HepG2 (cell line): ENCODE results near the gene PLLP. TPM values are rescaled to one million over a fixed set of nuclear protein-coding genes. Genes with fewer than 3 reads are reported as not detected.

Experiments
- DNMT1 ChIP-seq: sonication (generic); formaldehyde crosslinking; IDR thresholded peaks from 2 replicates; pipeline ENCODE4 v1.5.1; 2020; ENCODE audit warnings: mild to moderate bottlenecking, missing genetic modification reagents
- ETV5 ChIP-seq: IDR thresholded peaks from 2 replicates; pipeline ENCODE4 v1.6.1; 2018; ENCODE audit warnings: missing biosample characterization, missing genetic modification reagents, inconsistent platforms, borderline replicate concordance
- GMEB1 ChIP-seq: sonication (generic); formaldehyde crosslinking; IDR thresholded peaks from 2 replicates; pipeline ENCODE4 v1.5.1; 2020; ENCODE audit warnings: missing genetic modification reagents, mild to moderate bottlenecking, borderline replicate concordance
- HOXD1 ChIP-seq: sonication (generic); formaldehyde crosslinking; IDR thresholded peaks from 2 replicates; pipeline ENCODE4 v1.5.0; 2020; ENCODE audit warnings: missing genetic modification reagents
- IKZF5 ChIP-seq: IDR thresholded peaks from 2 replicates; pipeline ENCODE4 v1.6.1; 2018; ENCODE audit warnings: missing genetic modification reagents, mild to moderate bottlenecking, missing compliant biosample characterization
- KAT7 ChIP-seq: IDR thresholded peaks from 2 replicates; pipeline ENCODE4 v1.6.1; 2018; ENCODE audit warnings: borderline replicate concordance, missing compliant biosample characterization
- NFKB2 ChIP-seq: sonication (generic); formaldehyde crosslinking; IDR thresholded peaks from 2 replicates; pipeline ENCODE4 v1.4.0; 2020; ENCODE audit warnings: missing genetic modification reagents, borderline replicate concordance
- NR3C1 ChIP-seq: sonication (generic); formaldehyde crosslinking; IDR thresholded peaks from 2 replicates; pipeline ENCODE4 v1.4.0; 2020; ENCODE audit warnings: missing genetic modification reagents
- SIX4 ChIP-seq: sonication (generic); formaldehyde crosslinking; IDR thresholded peaks from 2 replicates; pipeline ENCODE4 v1.4.0; 2020; ENCODE audit warnings: missing genetic modification reagents
- SNAI1 ChIP-seq: sonication (generic); formaldehyde crosslinking; IDR thresholded peaks from 2 replicates; pipeline ENCODE4 v1.5.0; 2020; ENCODE audit warnings: mild to moderate bottlenecking, missing genetic modification reagents, borderline replicate concordance
- ZNF10 ChIP-seq: sonication (generic); formaldehyde crosslinking; IDR thresholded peaks from 2 replicates; pipeline ENCODE4 v1.4.0; 2020; ENCODE audit warnings: mild to moderate bottlenecking, low read depth, missing genetic modification reagents, borderline replicate concordance
- ZNF121 ChIP-seq: sonication (generic); formaldehyde crosslinking; IDR thresholded peaks from 2 replicates; pipeline ENCODE4 v1.5.0; 2020; ENCODE audit warnings: mild to moderate bottlenecking, missing genetic modification reagents
- ZNF343 ChIP-seq: sonication (generic); formaldehyde crosslinking; IDR thresholded peaks from 2 replicates; pipeline ENCODE4 v1.4.0; 2020; ENCODE audit warnings: mild to moderate bottlenecking, missing genetic modification reagents
- ZNF605 ChIP-seq: sonication (generic); formaldehyde crosslinking; IDR thresholded peaks from 2 replicates; pipeline ENCODE4 v1.8.0; 2022; ENCODE audit warnings: mild to moderate bottlenecking, missing genetic modification reagents
- ZNF644 ChIP-seq: IDR thresholded peaks from 2 replicates; pipeline ENCODE4 v1.6.1; 2016; ENCODE audit warnings: low read depth
- polyA plus RNA-seq, 8 experiments: library from polyadenylated mRNA; depleted of rRNA in 3 of 8; stranded (reverse) in 7 of 8; unstranded in 1 of 8; fragments of >200 nt; fragmentation: Illumina TruSeq in 4 of 8; extraction: Trizol in 4 of 8; gene quantifications; 2 replicates each; pipeline versions ENCODE4 v1.2.1 to v1.2.3, GENCODE V29; 2011 to 2016; ENCODE audit warnings: low read depth in 4 of 8, missing spikeins in 1 of 8, mixed read lengths in 1 of 8; ENCODE audit not compliant: insufficient read depth in 1 of 8
- total RNA-seq, 5 experiments: library from RNA; depleted of rRNA; stranded (reverse); fragments of >200 nt; fragmentation: Illumina TruSeq; extraction: Trizol; gene quantifications; 2 replicates each; pipeline ENCODE4 v1.2.3, GENCODE V29; 2016; ENCODE audit warnings: low read depth in 1 of 5
- TF ChIP-seq, protein P1 (sequence below): sonication (generic); formaldehyde crosslinking; IDR thresholded peaks from 2 replicates; pipeline ENCODE4 v1.4.0; 2020; ENCODE audit warnings: missing genetic modification reagents, borderline replicate concordance
- TF ChIP-seq, protein P2 (sequence below): sonication (generic); formaldehyde crosslinking; IDR thresholded peaks from 2 replicates; pipeline ENCODE4 v1.4.0; 2020; ENCODE audit warnings: mild to moderate bottlenecking, missing genetic modification reagents
- TF ChIP-seq, protein P3 (sequence below): IDR thresholded peaks from 2 replicates; pipeline ENCODE4 v1.6.1; 2018; ENCODE audit warnings: missing genetic modification reagents
- TF ChIP-seq, protein P4 (sequence below): sonication (generic); formaldehyde crosslinking; IDR thresholded peaks from 2 replicates; pipeline ENCODE4 v1.4.0; 2020; ENCODE audit warnings: missing genetic modification reagents; ENCODE audit errors: not compliant biosample characterization

PLLP gene
- total and polyA plus RNA-seq, 2 of the 13 experiments (the other 11 are each of a cell fraction or from before 2014, with no cell fraction given) = 60.6 to 127 TPM

- peak; percentile 58; the same call in 1 of the 2 replicates for TF ChIP-seq ZNF605 (CRISPR knock-in tag)
- TF ChIP-seq ETV5 (CRISPR knock-in tag) = peak; percentile 74
- TF ChIP-seq NFKB2 (CRISPR knock-in tag) = peak; percentile 77; the same call in 1 of the 2 replicates
- TF ChIP-seq KAT7 (CRISPR knock-in tag) = no peak; the same call in 1 of the 2 replicates
- TF ChIP-seq SIX4 (CRISPR knock-in tag) = peak; percentile 80; the same call in 1 of the 2 replicates
- peak; percentile 91; the same call in 1 of the 2 replicates for TF ChIP-seq ZNF343 (CRISPR knock-in tag)
- TF ChIP-seq SNAI1 (CRISPR knock-in tag) = no peak
- TF ChIP-seq IKZF5 (CRISPR knock-in tag) = peak; percentile 94
- TF ChIP-seq, protein P1, sequence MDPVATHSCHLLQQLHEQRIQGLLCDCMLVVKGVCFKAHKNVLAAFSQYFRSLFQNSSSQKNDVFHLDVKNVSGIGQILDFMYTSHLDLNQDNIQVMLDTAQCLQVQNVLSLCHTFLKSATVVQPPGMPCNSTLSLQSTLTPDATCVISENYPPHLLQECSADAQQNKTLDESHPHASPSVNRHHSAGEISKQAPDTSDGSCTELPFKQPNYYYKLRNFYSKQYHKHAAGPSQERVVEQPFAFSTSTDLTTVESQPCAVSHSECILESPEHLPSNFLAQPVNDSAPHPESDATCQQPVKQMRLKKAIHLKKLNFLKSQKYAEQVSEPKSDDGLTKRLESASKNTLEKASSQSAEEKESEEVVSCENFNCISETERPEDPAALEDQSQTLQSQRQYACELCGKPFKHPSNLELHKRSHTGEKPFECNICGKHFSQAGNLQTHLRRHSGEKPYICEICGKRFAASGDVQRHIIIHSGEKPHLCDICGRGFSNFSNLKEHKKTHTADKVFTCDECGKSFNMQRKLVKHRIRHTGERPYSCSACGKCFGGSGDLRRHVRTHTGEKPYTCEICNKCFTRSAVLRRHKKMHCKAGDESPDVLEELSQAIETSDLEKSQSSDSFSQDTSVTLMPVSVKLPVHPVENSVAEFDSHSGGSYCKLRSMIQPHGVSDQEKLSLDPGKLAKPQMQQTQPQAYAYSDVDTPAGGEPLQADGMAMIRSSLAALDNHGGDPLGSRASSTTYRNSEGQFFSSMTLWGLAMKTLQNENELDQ (CRISPR knock-in tag) = peak; percentile 75; the same call in 1 of the 2 replicates
- TF ChIP-seq ZNF644 (CRISPR knock-in tag) = 0 out of 2 replicates have a peak, but pooled peaks have one; percentile 54
- TF ChIP-seq ZNF121 (CRISPR knock-in tag) = peak; percentile 63; the same call in 1 of the 2 replicates
- TF ChIP-seq, protein P2, sequence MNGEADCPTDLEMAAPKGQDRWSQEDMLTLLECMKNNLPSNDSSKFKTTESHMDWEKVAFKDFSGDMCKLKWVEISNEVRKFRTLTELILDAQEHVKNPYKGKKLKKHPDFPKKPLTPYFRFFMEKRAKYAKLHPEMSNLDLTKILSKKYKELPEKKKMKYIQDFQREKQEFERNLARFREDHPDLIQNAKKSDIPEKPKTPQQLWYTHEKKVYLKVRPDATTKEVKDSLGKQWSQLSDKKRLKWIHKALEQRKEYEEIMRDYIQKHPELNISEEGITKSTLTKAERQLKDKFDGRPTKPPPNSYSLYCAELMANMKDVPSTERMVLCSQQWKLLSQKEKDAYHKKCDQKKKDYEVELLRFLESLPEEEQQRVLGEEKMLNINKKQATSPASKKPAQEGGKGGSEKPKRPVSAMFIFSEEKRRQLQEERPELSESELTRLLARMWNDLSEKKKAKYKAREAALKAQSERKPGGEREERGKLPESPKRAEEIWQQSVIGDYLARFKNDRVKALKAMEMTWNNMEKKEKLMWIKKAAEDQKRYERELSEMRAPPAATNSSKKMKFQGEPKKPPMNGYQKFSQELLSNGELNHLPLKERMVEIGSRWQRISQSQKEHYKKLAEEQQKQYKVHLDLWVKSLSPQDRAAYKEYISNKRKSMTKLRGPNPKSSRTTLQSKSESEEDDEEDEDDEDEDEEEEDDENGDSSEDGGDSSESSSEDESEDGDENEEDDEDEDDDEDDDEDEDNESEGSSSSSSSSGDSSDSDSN = peak; percentile 30
- TF ChIP-seq NR3C1 (CRISPR knock-in tag) = no peak
- peak; percentile 76; the same call in 1 of the 2 replicates for TF ChIP-seq HOXD1 (CRISPR knock-in tag)
- peak; percentile 71; the same call in 1 of the 2 replicates for TF ChIP-seq GMEB1 (CRISPR knock-in tag)
- no peak for TF ChIP-seq ZNF10 (CRISPR knock-in tag)
- TF ChIP-seq, protein P3, sequence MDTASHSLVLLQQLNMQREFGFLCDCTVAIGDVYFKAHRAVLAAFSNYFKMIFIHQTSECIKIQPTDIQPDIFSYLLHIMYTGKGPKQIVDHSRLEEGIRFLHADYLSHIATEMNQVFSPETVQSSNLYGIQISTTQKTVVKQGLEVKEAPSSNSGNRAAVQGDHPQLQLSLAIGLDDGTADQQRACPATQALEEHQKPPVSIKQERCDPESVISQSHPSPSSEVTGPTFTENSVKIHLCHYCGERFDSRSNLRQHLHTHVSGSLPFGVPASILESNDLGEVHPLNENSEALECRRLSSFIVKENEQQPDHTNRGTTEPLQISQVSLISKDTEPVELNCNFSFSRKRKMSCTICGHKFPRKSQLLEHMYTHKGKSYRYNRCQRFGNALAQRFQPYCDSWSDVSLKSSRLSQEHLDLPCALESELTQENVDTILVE (CRISPR knock-in tag) = peak; percentile 78; the same call in 1 of the 2 replicates
- TF ChIP-seq, protein P4, sequence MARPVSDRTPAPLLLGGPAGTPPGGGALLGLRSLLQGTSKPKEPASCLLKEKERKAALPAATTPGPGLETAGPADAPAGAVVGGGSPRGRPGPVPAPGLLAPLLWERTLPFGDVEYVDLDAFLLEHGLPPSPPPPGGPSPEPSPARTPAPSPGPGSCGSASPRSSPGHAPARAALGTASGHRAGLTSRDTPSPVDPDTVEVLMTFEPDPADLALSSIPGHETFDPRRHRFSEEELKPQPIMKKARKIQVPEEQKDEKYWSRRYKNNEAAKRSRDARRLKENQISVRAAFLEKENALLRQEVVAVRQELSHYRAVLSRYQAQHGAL (CRISPR knock-in tag) = no peak
- TF ChIP-seq DNMT1 (CRISPR knock-in tag) = no peak
Observed at GRCh38 chr16:57300387-57301125, 16.1 kb upstream of the PLLP start (continued).
